Stimulated activated CD8-positive, alpha-beta memory T cell treated with anti-CD3 and anti-CD28 coated beads, Interleukin-12 subunit alpha, Interleukin-12 subunit beta, amount 100 ng/mL, for 1 hour (primary cell): ENCODE results near the gene TYW1B.
"Not testable (repeated sequence)": the region's sequence is repeated elsewhere in the genome, so short reads cannot be mapped to it uniquely, and the experiment has no call there.

Experiments used
- DNase-seq: peaks from one replicate; pipeline ENCODE4 v3.0.0-alpha.2; 2020; ENCODE audit warnings: low read depth

Gene TYW1B

DNA sequence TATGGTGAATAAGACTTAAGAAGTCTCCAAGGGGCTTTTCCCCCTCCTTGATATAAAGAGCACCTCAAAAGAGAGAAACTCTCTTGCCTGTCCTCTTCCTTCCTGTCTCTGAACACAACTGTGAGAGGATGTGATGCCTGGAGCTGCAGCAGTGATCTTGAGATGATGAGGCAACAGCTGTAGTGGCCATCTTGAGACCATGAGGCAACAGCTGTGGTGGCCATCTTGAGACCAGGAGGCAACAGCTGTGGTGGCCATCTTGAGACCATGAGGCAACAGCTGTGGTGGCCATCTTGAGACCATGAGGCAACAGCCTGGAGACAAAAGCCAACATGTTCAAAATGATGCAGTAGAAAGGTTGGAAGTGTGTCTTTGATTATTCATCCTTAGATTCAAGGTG, 277.5 kb downstream of the TYW1B start:
- not testable (repeated sequence) for DNase-seq

DNA sequence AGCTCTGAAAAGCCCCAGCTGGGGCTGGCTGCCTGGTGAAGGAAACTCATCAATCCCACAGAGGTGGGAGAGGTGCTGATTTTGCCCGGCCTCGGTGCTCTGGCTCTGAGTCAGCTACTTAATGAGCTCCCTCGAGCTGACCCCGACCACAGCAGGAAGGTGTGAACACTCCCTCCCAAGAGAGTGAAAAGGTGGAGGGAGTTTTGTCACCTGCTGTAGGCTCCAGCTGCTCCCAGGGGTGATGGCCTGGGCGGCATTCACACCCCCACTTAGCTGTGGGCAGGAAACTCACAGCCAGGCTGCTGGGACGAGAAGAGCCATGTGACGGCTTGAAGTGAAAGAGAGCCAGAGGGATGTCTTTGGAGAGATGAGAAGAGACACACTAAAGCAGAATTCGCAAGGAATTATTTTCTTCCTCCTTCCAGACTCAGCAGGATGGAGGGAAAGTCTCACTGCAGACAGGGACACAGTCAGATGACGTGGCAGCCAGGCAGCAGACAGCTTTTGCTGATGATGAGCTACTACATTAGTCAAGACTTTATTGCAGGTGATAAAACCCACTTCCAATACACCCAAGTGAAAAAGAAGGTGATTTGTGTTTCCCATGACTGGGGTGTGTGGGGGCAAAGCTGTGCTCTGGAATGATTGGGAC, 281.3 kb downstream of the TYW1B start:
- not testable (repeated sequence) for DNase-seq

DNA sequence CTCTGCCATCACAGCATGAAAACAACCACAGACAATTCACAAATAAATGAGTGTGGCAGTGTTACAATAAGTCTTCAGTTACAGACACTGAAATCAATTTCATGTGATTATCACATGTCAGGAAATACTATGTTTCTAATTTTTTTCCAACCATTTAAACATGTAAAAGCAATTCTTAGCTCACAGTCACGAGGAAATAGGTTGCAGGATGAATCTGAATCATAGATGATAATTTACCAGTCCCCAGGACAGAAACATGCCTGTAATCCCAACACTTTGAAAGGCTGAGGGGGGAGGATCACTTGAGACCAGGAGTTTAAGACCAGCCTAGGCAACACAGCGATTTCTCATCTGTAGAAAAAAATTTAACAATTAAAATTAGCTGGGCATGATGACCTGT, 283.5 kb downstream of the TYW1B start:
- not testable (repeated sequence) for DNase-seq

DNA sequence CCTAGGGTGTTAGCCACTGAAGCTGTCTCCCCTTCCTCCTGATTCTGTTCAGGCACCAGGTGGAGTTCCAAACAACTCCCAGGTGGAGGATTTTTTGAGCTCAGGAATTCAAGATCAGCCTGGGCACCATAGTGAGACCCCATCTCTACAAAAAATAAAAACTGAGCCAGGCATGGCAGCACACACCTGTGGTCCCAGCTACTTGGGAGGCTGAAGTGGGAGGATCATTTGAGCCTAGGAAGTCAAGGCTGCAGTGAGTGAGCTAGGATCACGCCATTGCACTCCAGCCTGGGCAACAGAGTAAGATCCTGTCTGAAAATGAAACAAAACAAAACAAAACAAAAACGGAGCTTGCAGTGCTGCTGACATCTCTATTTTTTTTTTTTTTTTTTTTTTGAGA, 287.1 kb downstream of the TYW1B start:
- no peak for DNase-seq

DNA sequence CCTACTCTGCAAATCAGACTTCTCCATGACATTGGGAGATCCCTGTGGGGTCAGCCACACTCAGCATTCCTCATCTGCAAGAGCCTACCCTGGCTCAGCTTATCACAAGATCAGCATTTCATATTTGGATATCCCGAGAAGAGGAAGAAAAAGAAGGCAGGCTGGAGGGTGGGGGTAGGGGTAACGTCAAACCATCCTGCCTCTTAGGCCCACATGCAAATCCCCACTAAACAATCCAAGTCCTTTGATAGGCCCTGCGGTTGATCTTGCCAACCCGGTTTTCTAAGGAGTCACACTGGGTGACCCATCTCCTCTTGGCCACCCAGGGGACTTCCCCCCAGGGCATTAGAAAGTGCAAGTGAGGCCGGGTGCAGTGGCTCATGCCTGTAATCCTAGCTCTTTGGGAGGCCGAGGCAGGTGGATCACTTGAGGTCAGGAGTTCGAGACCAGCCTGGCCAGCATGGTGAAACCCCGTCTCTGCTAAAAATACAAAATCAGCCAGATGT, 287.8 kb downstream of the TYW1B start:
- no peak for DNase-seq

DNA sequence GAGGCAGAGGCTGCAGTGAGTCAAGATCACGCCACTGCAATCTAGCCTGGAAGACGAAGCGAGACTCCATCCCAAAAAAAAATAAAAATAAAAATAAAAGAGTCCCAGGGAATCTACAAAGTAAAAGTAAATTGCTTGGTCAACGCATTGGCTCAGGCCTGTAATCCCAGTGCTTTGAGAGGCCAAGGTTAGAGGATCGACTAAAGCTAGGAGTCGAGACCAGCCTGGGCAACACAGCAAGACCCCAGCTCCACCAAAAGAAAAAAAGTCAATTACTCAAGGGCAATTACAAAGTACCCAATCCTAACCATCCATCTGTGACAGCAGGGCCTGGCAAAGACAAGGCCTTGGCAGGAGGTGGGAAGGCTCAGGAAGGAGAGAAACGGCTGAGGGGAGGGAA, 288.3 kb downstream of the TYW1B start:
- no peak for DNase-seq

DNA sequence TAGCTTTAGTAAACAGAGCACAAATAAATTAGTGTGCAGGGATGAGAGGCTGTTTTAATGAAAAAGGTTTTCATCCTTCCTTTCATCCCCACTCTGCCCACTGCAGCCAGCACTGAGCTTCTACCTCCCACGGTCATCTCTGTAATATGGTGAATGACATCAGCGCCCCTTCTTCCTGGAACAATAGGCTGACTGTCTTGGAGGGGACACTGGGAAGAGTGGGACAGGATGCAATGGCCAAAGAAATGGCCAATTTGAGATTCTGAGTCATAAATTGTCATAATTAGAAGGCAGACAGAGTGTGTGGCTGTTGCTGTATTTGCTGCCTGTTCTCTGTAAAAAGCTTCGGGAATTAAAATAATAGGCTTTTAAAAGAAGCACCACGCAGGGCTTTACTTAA, 289.1 kb downstream of the TYW1B start:
- no peak for DNase-seq

DNA sequence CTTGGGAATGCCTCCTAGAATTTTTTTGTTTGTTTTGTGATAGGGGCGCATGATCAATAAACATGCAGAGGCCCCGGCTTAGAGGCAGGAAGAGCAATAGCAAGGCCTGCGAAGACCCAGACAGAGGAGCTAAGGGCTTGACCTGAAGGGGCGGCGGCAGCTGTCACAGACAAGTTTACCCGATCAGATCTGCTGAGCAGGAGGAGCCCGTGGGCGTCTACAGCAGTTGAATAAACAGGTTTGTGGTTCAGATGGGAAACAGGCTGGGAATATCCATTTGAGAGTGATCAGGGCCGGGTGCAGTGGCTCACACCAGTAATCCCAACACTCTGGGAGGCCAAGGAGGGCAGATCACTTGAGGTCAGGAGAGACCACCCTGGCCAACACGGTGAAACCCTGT, 289.9 kb downstream of the TYW1B start:
- DNase-seq, result no peak

DNA sequence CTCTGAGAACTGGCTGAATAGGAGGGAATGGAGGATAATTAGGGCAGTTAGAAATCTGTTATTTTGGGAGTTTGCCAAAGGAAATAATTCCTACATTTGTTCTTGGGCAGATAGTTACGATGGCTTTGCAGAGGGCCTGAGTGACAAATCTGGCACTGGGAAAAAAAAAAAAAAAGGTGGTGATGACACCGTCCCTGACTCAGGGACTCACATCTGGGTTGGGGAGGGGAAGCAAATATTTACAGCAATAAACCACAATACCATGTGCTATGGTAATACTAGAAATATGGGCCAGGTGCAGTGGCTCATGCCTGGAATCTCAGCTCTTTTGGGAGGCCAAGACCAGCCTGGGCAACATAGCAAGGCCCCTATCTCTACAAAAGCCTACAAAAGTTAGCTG, 292.0 kb downstream of the TYW1B start:
- not testable (repeated sequence) for DNase-seq

DNA sequence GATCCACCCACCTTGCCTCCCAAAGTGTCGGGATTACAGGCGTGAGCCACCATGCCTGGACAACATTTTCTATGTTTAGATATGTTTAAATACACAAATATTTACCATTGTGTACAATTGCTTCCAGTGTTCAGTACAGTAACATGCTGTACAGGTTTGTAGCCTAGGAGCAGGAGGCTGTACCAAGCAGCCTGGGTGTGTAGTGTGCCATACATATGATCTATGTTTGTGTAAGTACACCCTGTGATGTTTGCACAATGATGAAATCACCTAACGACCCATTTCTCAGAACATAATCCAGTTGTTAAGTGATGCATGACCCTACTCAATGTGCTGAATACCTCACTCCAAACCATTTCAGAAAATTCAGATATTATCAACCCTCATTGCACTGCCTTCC, 297.0 kb downstream of the TYW1B start:
- DNase-seq, result not testable (repeated sequence)
